Measurements from ENCODE around the gene ITGB3BP. TPM values are rescaled to one million over a fixed set of nuclear protein-coding genes. Genes with fewer than 3 reads are reported as not detected.

The ITGB3BP gene
- total and polyA plus RNA-seq, 2 of the 13 experiments (the other 11 are each of a cell fraction or from before 2014, with no cell fraction given) = 19.0 to 46.5 TPM

DNA sequence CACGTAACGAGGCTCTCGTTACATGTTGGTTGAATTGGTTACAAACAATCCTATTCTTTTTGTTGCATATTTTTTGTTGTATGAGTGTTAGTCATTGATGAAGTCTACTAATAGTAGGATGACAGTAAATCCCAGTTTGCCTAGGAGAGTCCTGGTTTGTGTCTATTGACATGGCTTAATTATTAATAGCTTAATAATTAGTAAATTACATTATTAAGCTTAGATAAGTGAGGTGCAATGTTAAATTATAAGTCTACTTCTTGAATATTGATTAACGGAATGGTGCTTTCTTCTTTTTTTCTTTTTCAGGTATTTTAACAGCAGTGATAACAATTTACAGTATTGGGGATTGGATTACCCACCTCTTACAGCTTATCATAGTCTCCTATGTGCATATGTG is 121.1 kb downstream of the ITGB3BP start (continued):
- TF ChIP-seq, protein P1, sequence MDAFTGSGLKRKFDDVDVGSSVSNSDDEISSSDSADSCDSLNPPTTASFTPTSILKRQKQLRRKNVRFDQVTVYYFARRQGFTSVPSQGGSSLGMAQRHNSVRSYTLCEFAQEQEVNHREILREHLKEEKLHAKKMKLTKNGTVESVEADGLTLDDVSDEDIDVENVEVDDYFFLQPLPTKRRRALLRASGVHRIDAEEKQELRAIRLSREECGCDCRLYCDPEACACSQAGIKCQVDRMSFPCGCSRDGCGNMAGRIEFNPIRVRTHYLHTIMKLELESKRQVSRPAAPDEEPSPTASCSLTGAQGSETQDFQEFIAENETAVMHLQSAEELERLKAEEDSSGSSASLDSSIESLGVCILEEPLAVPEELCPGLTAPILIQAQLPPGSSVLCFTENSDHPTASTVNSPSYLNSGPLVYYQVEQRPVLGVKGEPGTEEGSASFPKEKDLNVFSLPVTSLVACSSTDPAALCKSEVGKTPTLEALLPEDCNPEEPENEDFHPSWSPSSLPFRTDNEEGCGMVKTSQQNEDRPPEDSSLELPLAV (CRISPR knock-in tag; conservative IDR thresholded peaks at IDR 0.05; ENCODE audit: low read depth) = no peak
- TF ChIP-seq POLR2A (IDR thresholded peaks at IDR 0.05; ENCODE audit: insufficient read depth in 1 of 2, low read depth in 2 of 2, low read length in 2 of 2) = no peak
- TF ChIP-seq ARNT2 (CRISPR knock-in tag; IDR thresholded peaks at IDR 0.05; ENCODE audit: low read depth) = no peak
- TF ChIP-seq XBP1 (CRISPR knock-in tag; IDR thresholded peaks at IDR 0.05) = no peak
- TF ChIP-seq SALL2 (CRISPR knock-in tag; IDR thresholded peaks at IDR 0.05) = no peak

Small RNA genes lying within 50 kb of the gene (small RNA-seq; reads per million reads assigned to genes)
- 0 reads per million in 3 experiments for gene RF02105 (ENCODE audit: insufficient read depth in 2 of 3, insufficient read length in 3 of 3, low read depth in 2 of 3, low replicate concordance in 1 of 3)
- gene RF02106 (ENCODE audit: insufficient read depth in 2 of 3, insufficient read length in 3 of 3, low read depth in 2 of 3, low replicate concordance in 1 of 3) = 0 reads per million in 3 experiments
- 0 reads per million in 3 experiments for gene RF02107 (ENCODE audit: insufficient read depth in 2 of 3, insufficient read length in 3 of 3, low read depth in 2 of 3, low replicate concordance in 1 of 3)
- 0 reads per million in 3 experiments for gene RF02108 (ENCODE audit: insufficient read depth in 2 of 3, insufficient read length in 3 of 3, low read depth in 2 of 3, low replicate concordance in 1 of 3)
- 0 reads per million in 3 experiments for gene RF02109 (ENCODE audit: insufficient read depth in 2 of 3, insufficient read length in 3 of 3, low read depth in 2 of 3, low replicate concordance in 1 of 3)
- 0 reads per million in 3 experiments for gene RF02110 (ENCODE audit: insufficient read depth in 2 of 3, insufficient read length in 3 of 3, low read depth in 2 of 3, low replicate concordance in 1 of 3)
- gene RN7SL488P (ENCODE audit: insufficient read depth in 2 of 3, insufficient read length in 3 of 3, low read depth in 2 of 3, low replicate concordance in 1 of 3) = 0 reads per million in 3 experiments
- gene RNU7-123P (ENCODE audit: insufficient read depth in 2 of 3, insufficient read length in 3 of 3, low read depth in 2 of 3, low replicate concordance in 1 of 3) = 0 reads per million in 3 experiments

Other genes starting within 250 kb of the ITGB3BP start
- gene FOXD3, start 200.7 kb downstream of the ITGB3BP start, total RNA-seq (2016; rRNA removed; fragmentation: Illumina TruSeq; extraction: Trizol) = not detected in 2 replicates
- gene FOXD3, start 200.7 kb downstream of the ITGB3BP start, polyA plus RNA-seq (2011; rRNA removed) = not detected in 2 replicates
- 4.5 and 8.1 TPM in 2 replicates for gene ALG6, start 155.6 kb downstream of the ITGB3BP start, total RNA-seq (2016; rRNA removed; fragmentation: Illumina TruSeq; extraction: Trizol)
- 4.4 and 6.8 TPM in 2 replicates for gene ALG6, start 155.6 kb downstream of the ITGB3BP start, polyA plus RNA-seq (2011; rRNA removed)
- 5.4 and 7.6 TPM in 2 replicates for gene EFCAB7, start 300 bp upstream of the ITGB3BP start, total RNA-seq (2016; rRNA removed; fragmentation: Illumina TruSeq; extraction: Trizol)
- 1.5 and 1.7 TPM in 2 replicates for gene EFCAB7, start 300 bp upstream of the ITGB3BP start, polyA plus RNA-seq (2011; rRNA removed)
- gene PGM1, start 70.2 kb upstream of the ITGB3BP start, total RNA-seq (2016; rRNA removed; fragmentation: Illumina TruSeq; extraction: Trizol) = 105 and 122 TPM in 2 replicates
- 49.2 and 51.6 TPM in 2 replicates for gene PGM1, start 70.2 kb upstream of the ITGB3BP start, polyA plus RNA-seq (2011; rRNA removed)